ENCODE results near the gene CHCHD6.

GRCh38 chr3:126963261-126964190 is 259.5 kb downstream of the CHCHD6 start:
- TF ChIP-seq CTCF (conservative IDR thresholded peaks at IDR 0.05; ENCODE audit: low read depth, low read length) (no peak), EZH2phosphoT487 (IDR thresholded peaks at IDR 0.05; ENCODE audit: borderline replicate concordance, low read length) (no peak)

All from PC-3 (cell line).